ENCODE data around the gene TEX38.
"Not testable (repeated sequence)": the region's sequence is repeated elsewhere in the genome, so short reads cannot be mapped to it uniquely, and the experiment has no call there.

TEX38 gene

GRCh38 chr1:46654012-46654411, 17.6 kb upstream of the TEX38 start (continued):
- TF ChIP-seq ZNF565 (CRISPR knock-in tag; conservative IDR thresholded peaks at IDR 0.05; ENCODE audit: low read depth) (no peak), ZNF70 (CRISPR knock-in tag; IDR thresholded peaks at IDR 0.05) (no peak), ISL1 (CRISPR knock-in tag; IDR thresholded peaks at IDR 0.05) (no peak)

GRCh38 chr1:46654698-46655097, 17.0 kb upstream of the TEX38 start:
- not testable (repeated sequence) for ATAC-seq

- ATAC-seq = no peak
- TF ChIP-seq CSRNP3 (CRISPR knock-in tag; IDR thresholded peaks at IDR 0.05) (no peak), RARB (CRISPR knock-in tag; IDR thresholded peaks at IDR 0.05) (no peak), ARNTL (CRISPR knock-in tag; IDR thresholded peaks at IDR 0.05; ENCODE audit: borderline replicate concordance, low read depth) (no peak), SNAI2 (CRISPR knock-in tag; IDR thresholded peaks at IDR 0.05) (no peak), ZC3H10 (CRISPR knock-in tag; IDR thresholded peaks at IDR 0.05) (no peak), ZNF70 (CRISPR knock-in tag; IDR thresholded peaks at IDR 0.05) (no peak), PATZ1 (CRISPR knock-in tag; IDR thresholded peaks at IDR 0.05; ENCODE audit: borderline replicate concordance) (no peak), BACH2 (CRISPR knock-in tag; IDR thresholded peaks at IDR 0.05; ENCODE audit: borderline replicate concordance) (no peak), POU6F1 (CRISPR knock-in tag; IDR thresholded peaks at IDR 0.05; ENCODE audit: borderline replicate concordance, low read depth) (no peak), ZNF8 (CRISPR knock-in tag; IDR thresholded peaks at IDR 0.05) (no peak), ZFP3 (CRISPR knock-in tag; IDR thresholded peaks at IDR 0.05) (no peak), TOX (CRISPR knock-in tag; IDR thresholded peaks at IDR 0.05; ENCODE audit: borderline replicate concordance) (no peak), TSHZ2 (CRISPR knock-in tag; IDR thresholded peaks at IDR 0.05) (no peak), CSDC2 (CRISPR knock-in tag; IDR thresholded peaks at IDR 0.05) (no peak), OSR1 (CRISPR knock-in tag; IDR thresholded peaks at IDR 0.05) (no peak), ZNF565 (CRISPR knock-in tag; conservative IDR thresholded peaks at IDR 0.05; ENCODE audit: low read depth) (no peak), PPARA (CRISPR knock-in tag; IDR thresholded peaks at IDR 0.05; ENCODE audit: borderline replicate concordance) (no peak)
Measured at GRCh38 chr1:46655848-46656247, 15.8 kb upstream of the TEX38 start.

- no peak for TF ChIP-seq PPARA (CRISPR knock-in tag; IDR thresholded peaks at IDR 0.05; ENCODE audit: borderline replicate concordance)
- TF ChIP-seq ZFP30 (CRISPR knock-in tag; IDR thresholded peaks at IDR 0.05) = no peak
- TF ChIP-seq OSR1 (CRISPR knock-in tag; IDR thresholded peaks at IDR 0.05) = no peak
- no peak for TF ChIP-seq ARNTL (CRISPR knock-in tag; IDR thresholded peaks at IDR 0.05; ENCODE audit: borderline replicate concordance, low read depth)
- TF ChIP-seq ISL1 (CRISPR knock-in tag; IDR thresholded peaks at IDR 0.05) = no peak
- no peak for TF ChIP-seq BACH2 (CRISPR knock-in tag; IDR thresholded peaks at IDR 0.05; ENCODE audit: borderline replicate concordance)
- TF ChIP-seq ESRRG (CRISPR knock-in tag; IDR thresholded peaks at IDR 0.05) = no peak
- TF ChIP-seq TCF4 (CRISPR knock-in tag; IDR thresholded peaks at IDR 0.05; ENCODE audit: borderline replicate concordance) = no peak
- no peak for TF ChIP-seq ZC3H10 (CRISPR knock-in tag; IDR thresholded peaks at IDR 0.05)
- TF ChIP-seq ZNF8 (CRISPR knock-in tag; IDR thresholded peaks at IDR 0.05) = no peak
- TF ChIP-seq TOX (CRISPR knock-in tag; IDR thresholded peaks at IDR 0.05; ENCODE audit: borderline replicate concordance) = no peak
- no peak for TF ChIP-seq CSRNP3 (CRISPR knock-in tag; IDR thresholded peaks at IDR 0.05)
- no peak for TF ChIP-seq CSDC2 (CRISPR knock-in tag; IDR thresholded peaks at IDR 0.05)
- no peak for TF ChIP-seq SNAI2 (CRISPR knock-in tag; IDR thresholded peaks at IDR 0.05)
- no peak for ATAC-seq
Measured at GRCh38 chr1:46656643-46657042, 15.0 kb upstream of the TEX38 start.

Measured in SK-N-SH treated with all-trans-retinoic acid at 6 μM for 48 hours (cell line).